ENCODE measurements around the gene FH. TPM values are rescaled to one million over a fixed set of nuclear protein-coding genes. Genes with fewer than 3 reads are reported as not detected.

The FH gene
- total and polyA plus RNA-seq, 2 of the 13 experiments (the other 11 are each of a cell fraction or from before 2014, with no cell fraction given) = 39.2 to 152 TPM

- ChIA-PET CTCF (ENCODE audit: low intra/inter-chr PET ratio, low total read pairs) (no interaction called here), POLR2A (no interaction called here)
- no peaks in the 10 kb centered on the region for H3K4me1 ChIP-seq (ENCODE audit: insufficient read depth, low read length)
- DNase-seq (ENCODE audit: low spot score) (no peak), FAIRE-seq (no peak), ATAC-seq (no peak)
- H3K36me3 ChIP-seq (replicated peaks in 1 of 2; ENCODE audit: control insufficient read depth in 1 of 2, insufficient read depth in 2 of 2, low read length in 2 of 2) = no peaks in the 10 kb centered on the region
- H3K79me2 ChIP-seq (ENCODE audit: insufficient read depth, low read length) = no peaks in the 10 kb centered on the region
- H3K9me3 ChIP-seq (ENCODE audit: low read length) = no peaks in the 10 kb centered on the region
- no peak overlapping the region for H3K9ac ChIP-seq (ENCODE audit: insufficient read depth, low read depth, low read length)
- intact Hi-C loops (cut with micrococcal nuclease; ENCODE audit: unreplicated experiment) = no loop called here
- H3K4me2 ChIP-seq (ENCODE audit: low read depth, low read length) = no peak overlapping the region
- no peak overlapping the region for H3K4me3 ChIP-seq (replicated peaks in 1 of 3; ENCODE audit: insufficient read depth in 1 of 3, low read depth in 2 of 3, low read length in 3 of 3)
- in situ Hi-C loops (cut with HindIII; ENCODE audit: extremely low pct_ligation_motif_present, low pct_unique_long_range_greater_than_20kb) = loop anchor here (25.0 kb wide), 1 partner anchor 445 kb away; the partner anchor contains the start of gene MAP1LC3C
- no peak overlapping the region for H2AFZ ChIP-seq (ENCODE audit: low read length)
- no peaks in the 10 kb centered on the region for H4K20me1 ChIP-seq (ENCODE audit: insufficient read depth, low read length)
- no peak overlapping the region for H3K27ac ChIP-seq (ENCODE audit: extremely low read length, insufficient read depth, low read length)
- WGBS (ENCODE audit: low lambda C conversion rate) = 53% methylated on average over 7 of the region's 7 CpGs
- H3K27me3 ChIP-seq (ENCODE audit: control insufficient read depth in 1 of 2, insufficient read depth in 2 of 2, low read length in 2 of 2) = no peaks in the 10 kb centered on the region
- BruUV-seq (replicated peaks) = no TSS peak
- TF ChIP-seq ZNF672 (CRISPR knock-in tag; IDR thresholded peaks at IDR 0.05) = no peak
- no peak for TF ChIP-seq KAT7 (CRISPR knock-in tag; IDR thresholded peaks at IDR 0.05; ENCODE audit: borderline replicate concordance)
- TF ChIP-seq CC2D1A (CRISPR knock-in tag; IDR thresholded peaks at IDR 0.05) = no peak
- no peak for TF ChIP-seq ZNF225 (CRISPR knock-in tag; IDR thresholded peaks at IDR 0.05)
- no peak for TF ChIP-seq HNF1B (CRISPR knock-in tag; IDR thresholded peaks at IDR 0.05)
- TF ChIP-seq, protein P1, sequence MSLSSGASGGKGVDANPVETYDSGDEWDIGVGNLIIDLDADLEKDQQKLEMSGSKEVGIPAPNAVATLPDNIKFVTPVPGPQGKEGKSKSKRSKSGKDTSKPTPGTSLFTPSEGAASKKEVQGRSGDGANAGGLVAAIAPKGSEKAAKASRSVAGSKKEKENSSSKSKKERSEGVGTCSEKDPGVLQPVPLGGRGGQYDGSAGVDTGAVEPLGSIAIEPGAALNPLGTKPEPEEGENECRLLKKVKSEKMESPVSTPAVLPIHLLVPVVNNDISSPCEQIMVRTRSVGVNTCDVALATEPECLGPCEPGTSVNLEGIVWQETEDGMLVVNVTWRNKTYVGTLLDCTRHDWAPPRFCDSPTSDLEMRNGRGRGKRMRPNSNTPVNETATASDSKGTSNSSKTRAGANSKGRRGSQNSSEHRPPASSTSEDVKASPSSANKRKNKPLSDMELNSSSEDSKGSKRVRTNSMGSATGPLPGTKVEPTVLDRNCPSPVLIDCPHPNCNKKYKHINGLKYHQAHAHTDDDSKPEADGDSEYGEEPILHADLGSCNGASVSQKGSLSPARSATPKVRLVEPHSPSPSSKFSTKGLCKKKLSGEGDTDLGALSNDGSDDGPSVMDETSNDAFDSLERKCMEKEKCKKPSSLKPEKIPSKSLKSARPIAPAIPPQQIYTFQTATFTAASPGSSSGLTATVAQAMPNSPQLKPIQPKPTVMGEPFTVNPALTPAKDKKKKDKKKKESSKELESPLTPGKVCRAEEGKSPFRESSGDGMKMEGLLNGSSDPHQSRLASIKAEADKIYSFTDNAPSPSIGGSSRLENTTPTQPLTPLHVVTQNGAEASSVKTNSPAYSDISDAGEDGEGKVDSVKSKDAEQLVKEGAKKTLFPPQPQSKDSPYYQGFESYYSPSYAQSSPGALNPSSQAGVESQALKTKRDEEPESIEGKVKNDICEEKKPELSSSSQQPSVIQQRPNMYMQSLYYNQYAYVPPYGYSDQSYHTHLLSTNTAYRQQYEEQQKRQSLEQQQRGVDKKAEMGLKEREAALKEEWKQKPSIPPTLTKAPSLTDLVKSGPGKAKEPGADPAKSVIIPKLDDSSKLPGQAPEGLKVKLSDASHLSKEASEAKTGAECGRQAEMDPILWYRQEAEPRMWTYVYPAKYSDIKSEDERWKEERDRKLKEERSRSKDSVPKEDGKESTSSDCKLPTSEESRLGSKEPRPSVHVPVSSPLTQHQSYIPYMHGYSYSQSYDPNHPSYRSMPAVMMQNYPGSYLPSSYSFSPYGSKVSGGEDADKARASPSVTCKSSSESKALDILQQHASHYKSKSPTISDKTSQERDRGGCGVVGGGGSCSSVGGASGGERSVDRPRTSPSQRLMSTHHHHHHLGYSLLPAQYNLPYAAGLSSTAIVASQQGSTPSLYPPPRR (CRISPR knock-in tag; IDR thresholded peaks at IDR 0.05; ENCODE audit: borderline replicate concordance) = no peak
- TF ChIP-seq, protein P2, sequence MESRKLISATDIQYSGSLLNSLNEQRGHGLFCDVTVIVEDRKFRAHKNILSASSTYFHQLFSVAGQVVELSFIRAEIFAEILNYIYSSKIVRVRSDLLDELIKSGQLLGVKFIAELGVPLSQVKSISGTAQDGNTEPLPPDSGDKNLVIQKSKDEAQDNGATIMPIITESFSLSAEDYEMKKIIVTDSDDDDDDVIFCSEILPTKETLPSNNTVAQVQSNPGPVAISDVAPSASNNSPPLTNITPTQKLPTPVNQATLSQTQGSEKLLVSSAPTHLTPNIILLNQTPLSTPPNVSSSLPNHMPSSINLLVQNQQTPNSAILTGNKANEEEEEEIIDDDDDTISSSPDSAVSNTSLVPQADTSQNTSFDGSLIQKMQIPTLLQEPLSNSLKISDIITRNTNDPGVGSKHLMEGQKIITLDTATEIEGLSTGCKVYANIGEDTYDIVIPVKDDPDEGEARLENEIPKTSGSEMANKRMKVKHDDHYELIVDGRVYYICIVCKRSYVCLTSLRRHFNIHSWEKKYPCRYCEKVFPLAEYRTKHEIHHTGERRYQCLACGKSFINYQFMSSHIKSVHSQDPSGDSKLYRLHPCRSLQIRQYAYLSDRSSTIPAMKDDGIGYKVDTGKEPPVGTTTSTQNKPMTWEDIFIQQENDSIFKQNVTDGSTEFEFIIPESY (CRISPR knock-in tag; IDR thresholded peaks at IDR 0.05) = no peak
- TF ChIP-seq BCL6 (CRISPR knock-in tag; IDR thresholded peaks at IDR 0.05) = no peak
- TF ChIP-seq CTCF (CRISPR knock-in tag; IDR thresholded peaks at IDR 0.05) = no peak
- TF ChIP-seq ZNF296 (CRISPR knock-in tag; conservative IDR thresholded peaks at IDR 0.05) = no peak
- no peak for TF ChIP-seq ZNF350 (CRISPR knock-in tag; IDR thresholded peaks at IDR 0.05; ENCODE audit: borderline replicate concordance, low read depth)
- no peak for TF ChIP-seq DRAP1 (CRISPR knock-in tag; IDR thresholded peaks at IDR 0.05)
- TF ChIP-seq HOXA5 (CRISPR knock-in tag; IDR thresholded peaks at IDR 0.05) = no peak
- TF ChIP-seq GZF1 (CRISPR knock-in tag; IDR thresholded peaks at IDR 0.05) = no peak
Observed at GRCh38 chr1:241542199-241542907, 22.8 kb upstream of the FH start.
